GM21619 (cell line): ENCODE results near the gene PRRG1.
"Not testable (repeated sequence)": the region's sequence is repeated elsewhere in the genome, so short reads cannot be mapped to it uniquely, and the experiment has no call there.

ENCODE experiments used
- ATAC-seq: cut with Tn5 transposase; IDR thresholded peaks from one replicate; pipeline ENCODE4 v1.9.1; 2021; ENCODE audit not compliant: unreplicated experiment

Gene PRRG1

DNA sequence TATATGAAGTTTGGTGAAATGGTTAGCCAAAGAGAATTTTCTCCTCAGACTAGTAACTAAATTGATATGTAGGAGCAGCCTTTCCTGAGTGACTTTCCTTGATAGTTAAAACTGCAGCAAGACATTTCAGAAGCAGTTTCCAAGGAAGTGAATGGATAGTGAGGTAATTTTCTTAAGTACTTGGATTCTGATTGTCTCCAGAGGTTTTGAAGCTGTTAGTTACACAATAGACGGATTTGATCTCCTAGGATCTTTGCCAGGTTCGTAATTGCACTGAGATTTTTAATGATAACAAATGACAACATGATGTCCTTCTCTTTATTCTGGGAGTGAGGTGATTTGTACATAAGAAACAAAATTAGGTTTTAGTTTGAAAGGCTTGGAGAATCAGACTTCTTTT is 29.2 kb downstream of the PRRG1 start:
- ATAC-seq, result no peak

DNA sequence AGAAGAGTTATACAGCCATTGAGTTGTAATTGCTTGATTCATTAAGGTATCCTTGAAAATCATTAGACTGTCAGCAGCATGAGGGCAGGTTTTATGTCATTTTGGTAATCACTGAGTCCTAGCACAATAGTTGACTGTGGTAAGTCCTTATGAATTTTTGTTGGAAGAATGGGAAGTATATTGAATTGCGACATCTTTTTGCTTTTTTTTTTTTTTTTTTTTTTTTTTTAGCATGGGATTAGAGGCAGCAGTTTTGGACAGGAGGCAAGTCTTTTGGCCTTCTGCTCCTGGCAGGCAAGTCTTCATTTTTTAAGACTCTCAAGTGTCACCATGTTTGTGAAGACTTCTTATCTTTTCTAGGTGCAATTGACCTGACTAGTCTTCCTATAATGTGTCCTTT is 29.7 kb downstream of the PRRG1 start:
- no peak for ATAC-seq

DNA sequence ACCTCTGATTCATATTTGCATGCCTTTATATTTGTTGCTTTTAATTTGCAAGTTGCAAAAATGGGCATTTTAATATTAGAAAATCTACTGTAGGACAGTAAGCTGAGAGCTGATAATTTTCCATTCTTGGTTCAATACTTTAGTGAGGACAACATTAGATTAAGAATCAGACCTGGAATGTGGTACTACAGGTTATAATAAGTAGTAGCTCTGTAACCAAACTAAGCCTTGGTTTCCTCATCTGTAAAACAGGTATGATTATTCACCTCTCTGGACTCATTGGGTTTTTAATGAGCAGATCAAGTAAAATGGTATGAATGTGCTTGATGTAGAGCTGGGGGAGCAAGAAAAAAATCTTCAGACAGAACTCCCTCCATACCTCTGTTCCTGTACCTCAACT is 31.1 kb downstream of the PRRG1 start:
- no peak for ATAC-seq

DNA sequence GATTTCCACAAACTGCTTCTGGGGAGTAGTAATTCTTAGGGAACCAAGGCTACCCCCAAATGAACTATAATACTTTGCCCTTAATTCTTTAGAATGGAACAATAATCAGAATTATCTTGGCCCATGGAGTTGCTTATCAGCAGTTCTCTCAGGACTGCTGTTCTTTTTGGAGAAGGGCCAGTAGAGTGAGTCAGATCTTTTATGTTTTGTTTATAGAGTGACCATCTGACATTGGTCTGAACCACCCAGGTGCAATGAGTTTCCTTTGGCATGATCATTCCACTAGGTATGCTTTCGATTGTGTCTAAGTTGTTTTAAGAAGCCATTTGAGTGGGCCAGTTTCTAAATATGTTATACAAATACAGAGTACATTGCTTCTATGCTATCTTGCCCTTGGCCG is 31.8 kb downstream of the PRRG1 start:
- ATAC-seq, result no peak

DNA sequence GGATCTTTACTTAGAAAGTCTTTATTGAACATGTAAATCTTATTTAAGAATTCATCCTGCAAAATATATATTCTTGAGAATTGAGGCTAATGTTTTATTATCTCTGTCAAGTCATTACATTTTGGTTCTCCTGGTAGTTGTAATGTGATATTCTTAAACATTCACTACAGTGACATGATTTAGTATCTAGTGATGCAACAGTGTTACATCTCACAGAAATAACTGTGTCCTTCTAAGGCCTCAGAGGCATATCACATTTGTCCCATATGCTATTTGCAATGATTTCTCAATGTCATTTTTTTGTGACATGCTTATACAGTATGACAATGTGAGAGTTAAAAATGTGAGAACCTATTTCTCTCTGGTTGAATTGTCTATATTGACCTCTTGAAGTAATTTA is 34.1 kb downstream of the PRRG1 start:
- no peak for ATAC-seq

DNA sequence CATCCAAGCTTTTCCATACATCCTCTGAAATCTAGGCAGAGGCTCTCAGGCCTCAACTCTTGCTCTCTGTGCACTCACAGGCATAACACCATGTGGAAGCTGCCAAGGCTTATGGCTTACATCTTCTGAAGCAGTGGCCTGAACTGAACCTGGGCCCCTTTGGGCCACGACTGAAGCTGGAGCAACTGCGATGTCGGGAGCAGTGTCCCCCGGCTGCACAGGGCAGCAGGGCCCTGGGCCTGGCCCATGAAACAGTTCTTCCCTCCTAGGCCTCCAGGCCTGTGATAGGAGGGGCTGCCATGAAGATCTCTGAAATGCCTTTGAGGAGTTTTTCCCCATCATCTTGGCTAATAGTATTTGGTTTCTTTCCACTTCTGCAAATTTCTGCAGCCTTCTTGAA is 39.2 kb downstream of the PRRG1 start:
- no peak for ATAC-seq

DNA sequence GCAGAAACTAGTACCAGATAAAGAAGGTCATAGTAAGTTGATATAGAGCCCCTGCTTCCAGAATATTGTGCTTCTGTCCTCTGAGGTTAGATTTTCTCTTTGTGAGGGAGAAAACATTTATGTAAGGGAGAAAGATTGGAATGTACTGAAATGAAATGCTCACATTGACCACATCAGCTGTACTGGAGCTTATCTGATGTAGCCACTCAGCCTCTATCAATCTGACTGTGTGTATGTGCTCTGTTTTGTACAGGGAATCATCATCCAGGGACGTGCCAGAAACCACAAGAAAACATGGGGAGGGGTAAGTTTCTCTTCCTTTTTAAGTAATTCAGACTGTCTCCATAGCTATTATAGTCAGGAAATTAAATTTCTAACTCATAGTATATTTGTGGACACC is 56.8 kb downstream of the PRRG1 start:
- ATAC-seq, result no peak

DNA sequence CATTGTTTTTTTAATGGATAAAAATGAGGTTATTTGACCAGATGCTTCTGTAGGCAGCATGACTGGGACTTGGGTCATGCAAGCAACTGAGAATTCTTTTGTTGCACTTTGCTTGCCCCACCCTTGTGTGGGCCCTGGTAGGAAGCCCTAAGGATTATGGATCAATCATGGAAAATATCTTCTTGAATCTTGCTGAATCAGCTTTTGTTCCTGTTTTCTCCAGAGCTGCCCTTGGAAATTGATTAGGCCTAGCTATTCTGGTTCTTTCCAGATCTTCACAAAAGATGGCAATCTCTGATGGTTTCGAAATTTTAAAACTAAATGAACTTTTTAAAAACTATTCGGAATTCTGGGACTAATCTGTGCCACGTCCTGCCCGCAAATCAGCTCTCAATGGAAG is 58.6 kb downstream of the PRRG1 start:
- no peak for ATAC-seq

DNA sequence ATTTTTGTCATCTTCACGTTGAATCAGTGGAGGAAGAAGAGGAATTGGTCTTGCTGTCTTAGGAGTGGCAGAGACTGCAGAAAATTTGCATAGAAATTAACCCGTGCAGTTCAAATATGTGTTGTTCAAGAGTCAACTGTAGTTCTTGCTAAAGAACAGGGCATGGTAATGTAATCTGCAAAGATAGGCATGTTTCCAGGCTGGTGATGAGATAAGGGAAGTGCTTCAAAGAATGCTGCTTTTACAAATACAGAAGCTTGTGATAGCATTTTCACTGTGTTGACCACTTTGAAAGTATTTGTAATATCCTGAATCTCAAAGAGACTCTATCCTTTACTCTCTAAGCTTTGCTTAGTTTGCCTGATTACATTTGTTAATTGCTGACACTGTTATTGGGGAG is 60.1 kb downstream of the PRRG1 start:
- ATAC-seq, result no peak

DNA sequence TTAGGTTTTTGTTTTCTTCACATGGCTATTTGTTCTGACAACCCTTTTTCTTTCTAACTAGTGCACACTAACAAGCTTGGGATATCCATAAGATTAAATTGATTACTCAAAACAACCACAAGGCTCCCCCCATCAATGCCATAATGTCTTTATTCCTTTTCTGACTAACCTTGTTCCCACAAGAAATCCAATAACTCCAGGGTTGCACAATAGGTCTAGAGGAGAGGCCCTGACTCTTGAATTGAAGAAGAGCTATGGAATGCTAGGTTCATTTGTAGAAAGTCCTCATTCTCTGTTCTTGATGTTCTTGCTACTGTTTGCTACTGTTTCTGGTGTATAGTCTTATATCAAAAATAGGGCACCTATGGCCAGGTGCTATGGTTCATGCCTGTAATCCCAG is 71.0 kb downstream of the PRRG1 start:
- ATAC-seq, result no peak

DNA sequence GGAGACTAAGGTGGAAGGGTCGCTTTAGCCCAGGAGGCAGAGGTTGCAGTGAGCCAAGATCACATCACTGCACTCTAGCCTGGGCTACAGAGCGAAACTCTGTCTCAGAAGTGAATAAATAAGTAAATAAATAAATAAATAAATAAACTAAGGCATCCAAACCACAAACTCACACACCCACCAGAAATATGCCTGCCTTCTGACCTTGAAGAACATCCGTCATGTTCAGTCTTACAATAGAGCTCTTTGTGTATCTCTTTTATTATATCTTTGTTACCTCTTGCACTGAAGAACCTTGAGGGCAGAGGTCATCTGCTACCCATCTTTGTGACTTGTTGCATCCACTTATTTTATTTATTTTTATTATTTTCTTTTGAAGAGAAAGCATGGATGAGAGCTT is 71.6 kb downstream of the PRRG1 start:
- no peak for ATAC-seq

DNA sequence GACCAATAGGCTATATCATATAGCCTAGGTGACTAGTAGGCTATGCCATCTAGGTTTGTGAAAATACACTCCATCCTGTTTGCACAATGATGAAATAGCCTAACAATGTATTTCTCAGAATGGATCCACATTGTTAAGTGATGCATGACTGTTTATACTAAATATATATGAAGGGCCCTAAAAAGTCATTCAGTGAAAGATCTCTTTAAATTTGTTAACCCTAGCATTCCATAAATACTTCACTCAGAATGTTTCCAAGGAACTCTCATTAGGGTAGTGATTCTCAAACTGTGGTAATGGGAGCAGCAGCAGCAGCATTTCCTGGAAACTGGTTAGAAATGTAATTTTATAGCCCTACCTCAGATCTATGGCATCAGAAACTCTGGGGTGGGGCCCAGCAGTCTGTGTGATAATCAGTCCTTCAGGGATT is 74.9 kb downstream of the PRRG1 start:
- no peak for ATAC-seq

DNA sequence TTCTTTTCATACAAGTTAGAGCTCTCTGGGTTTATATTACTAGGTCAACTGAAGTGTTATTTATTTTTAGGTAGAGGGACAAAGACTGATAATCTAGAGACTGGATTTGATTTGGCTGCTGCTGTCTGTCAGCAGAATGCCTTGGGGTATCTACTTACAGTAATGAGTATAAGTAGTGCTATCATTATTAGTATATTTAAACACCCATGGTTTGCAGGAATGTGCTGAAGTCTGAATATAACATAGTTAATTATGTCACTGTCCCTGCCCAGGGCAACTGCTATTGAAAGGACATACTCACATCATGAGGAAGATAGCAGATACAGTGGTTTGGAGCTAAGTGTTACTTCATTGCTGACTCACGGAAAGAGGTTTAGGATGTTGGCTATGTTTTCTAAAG is 76.2 kb downstream of the PRRG1 start:
- no peak for ATAC-seq

DNA sequence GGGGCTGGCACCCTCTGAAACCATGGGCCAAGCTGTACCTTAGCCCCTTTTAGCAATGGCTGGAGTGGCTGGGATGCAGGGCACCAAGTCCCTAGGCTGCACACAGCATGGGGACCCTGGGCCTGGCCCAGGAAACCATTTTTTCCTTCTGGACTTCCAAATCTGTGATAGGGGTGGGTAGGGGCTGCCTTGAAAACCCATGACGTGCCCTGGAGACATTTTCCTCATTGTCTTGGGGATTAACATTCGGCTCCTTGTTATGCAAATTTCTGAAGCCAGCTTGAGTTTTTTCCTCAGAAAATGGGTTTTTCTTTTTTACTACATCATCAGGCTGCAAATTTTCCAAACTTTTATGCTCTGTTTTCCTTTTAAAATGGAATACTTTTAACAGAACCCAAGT is 79.8 kb downstream of the PRRG1 start:
- ATAC-seq, result not testable (repeated sequence)

DNA sequence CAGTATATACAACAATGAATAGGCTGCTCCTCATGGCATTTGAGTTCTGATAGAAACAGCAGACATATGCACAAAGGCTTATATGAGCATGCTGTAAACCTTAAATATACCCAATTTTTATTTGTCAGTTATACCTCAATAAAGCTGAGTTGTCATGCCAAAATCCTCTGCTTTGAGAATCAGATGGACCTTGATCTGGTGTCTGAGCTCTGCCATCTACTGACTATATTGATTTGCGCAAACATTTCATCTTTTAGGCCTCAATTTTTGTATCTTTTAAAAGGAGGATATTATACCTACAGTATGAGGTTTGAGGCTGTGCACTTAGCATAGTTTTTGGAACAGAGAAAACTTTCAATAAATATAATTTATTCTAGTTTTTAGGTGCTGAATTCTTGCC is 85.2 kb downstream of the PRRG1 start:
- no peak for ATAC-seq

DNA sequence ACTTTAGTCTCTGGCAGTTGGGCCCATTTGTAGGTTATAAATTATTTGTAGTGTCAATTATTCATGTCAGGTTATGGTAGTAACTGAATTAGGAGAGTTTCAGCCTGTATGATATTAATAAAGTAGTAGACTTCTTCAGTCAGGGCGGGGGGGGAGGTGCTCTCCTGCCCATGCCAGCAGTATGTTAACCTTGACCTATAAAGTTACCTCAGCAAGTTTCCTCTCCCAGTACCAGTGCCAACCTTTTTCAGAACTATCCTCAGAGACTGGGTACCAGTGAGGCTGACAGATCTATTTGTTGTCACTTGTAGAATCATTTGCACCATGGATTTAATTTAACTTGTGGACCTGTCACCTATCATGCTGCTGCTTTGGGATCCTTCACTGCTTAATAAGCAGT is 88.0 kb downstream of the PRRG1 start:
- no peak for ATAC-seq

DNA sequence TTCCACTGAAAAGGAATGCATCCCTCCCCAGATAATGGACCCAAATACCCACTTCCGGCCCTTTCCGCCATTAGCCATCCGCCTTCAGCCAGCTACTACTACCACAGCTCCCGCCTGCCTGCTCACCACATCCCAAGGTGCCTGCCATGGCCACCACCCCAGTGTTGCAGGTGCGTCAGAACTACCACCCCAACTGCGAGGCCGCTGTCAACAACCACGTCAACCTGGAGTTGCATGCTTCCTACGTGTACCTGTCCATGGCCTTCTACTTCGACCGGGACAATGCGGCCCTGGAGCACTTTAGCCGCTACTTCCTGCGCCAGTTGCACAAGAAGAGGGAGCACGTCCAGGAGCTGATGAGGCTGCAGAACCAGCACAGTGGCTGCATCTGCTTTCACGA is 92.2 kb downstream of the PRRG1 start:
- ATAC-seq, result no peak

DNA sequence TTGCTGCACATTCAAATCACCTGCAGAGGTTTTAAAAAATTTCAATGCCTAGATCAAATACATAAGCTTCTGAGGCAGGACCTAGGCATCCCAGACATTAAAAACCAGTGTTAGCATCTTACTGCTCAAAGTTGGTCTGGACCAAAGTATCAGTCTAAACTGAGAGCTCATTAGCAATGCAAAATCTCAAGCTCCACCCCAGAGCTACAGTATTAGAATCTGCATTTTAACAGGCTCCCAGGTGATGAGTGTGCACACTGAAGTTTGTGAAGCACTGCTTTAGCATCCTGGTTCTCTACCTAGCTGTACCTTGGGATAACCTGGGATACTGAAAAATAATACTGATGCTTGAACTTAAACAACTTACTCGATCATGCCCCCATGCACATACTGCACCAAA is 96.0 kb downstream of the PRRG1 start:
- no peak for ATAC-seq

DNA sequence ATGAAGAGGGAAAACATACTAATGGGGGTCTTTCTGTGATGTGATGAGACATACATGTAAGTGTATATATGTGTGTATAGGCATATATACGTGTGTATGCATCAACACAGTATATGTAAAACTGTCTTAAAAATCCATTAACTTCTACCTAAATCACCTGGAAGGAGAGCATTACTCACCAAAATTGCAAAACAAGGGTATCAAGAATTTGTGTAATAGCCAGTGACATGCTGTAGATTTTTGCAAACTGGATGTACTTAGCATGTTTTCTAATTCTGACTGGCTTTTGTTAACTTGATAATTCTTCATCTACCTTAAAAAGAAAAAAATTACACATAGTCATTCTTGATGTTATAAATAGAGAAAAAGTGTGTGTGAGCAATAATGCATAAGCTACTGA is 104.7 kb downstream of the PRRG1 start:
- ATAC-seq, result no peak

DNA sequence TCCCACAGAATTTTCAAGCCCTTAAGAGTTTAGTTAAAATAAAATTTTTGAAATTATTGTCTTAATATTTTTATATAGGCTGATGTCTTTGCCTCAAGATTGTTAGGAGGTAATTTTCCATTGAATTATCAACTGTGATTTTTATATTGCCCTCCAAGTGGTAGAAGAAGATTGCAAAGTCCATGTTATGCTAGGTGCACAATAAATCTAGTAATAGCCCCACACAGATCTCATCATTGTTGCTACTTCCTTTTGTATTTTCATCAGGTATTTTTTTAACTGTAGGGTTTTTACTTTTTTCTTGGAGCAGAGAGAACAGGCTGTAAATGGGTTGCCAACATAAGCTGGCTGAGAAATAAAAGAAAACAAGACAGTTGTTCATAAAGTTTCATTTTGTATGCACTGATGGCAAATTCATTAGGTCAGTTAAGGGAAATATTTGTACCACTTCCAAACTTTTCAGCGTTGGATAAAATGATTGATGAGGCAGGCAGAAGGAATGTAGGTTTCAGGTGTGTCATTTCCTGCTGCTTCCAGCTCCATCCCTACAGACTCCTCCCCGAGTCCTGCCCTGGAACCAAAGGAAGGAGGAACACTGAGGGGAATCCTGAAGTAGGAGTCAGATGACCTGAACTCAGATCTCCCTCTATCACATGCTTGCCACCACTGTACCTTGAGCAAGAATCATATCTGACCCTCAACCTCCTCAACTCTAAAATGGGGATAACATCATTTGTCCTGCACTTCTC is 105.5 kb downstream of the PRRG1 start:
- no peak for ATAC-seq

DNA sequence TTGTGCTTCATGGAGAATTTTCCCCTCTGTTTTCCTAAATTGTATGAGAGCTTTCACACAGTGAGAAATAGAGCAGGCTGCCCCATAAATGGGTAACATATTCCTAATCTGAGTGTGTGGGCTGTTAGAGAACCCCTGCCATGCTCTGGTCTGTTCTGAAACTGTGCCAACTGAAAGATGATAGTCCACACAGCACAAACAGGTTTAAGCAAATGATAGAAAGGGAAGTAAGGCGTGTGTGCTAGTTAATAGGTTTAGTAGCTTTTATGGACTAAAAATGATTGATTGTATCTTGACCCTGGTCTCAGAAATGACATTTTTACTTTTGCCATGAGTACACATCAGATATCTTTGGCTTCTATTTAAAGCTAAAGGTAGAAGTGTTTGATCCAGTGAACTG is 106.2 kb downstream of the PRRG1 start:
- ATAC-seq, result no peak

DNA sequence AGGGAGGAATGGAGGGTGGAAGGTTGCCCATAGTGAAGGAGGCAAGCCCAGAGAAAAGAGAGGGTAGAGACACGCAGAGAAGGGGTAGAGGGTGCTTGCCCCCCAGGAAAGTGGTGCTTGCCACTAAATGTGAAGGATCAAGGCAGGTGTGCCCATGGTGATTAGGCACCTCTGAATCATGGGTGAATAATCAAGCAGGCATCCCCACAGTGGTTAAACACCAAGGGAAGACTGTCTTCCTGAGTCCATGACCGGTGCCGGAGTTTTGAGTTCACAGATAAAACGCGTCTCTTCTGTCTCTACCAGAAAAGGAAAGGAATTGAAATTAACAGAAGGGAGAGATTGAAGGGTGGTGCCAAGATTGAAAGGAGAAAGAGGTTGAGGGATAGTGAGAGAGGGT is 111.1 kb downstream of the PRRG1 start:
- ATAC-seq, result not testable (repeated sequence)

DNA sequence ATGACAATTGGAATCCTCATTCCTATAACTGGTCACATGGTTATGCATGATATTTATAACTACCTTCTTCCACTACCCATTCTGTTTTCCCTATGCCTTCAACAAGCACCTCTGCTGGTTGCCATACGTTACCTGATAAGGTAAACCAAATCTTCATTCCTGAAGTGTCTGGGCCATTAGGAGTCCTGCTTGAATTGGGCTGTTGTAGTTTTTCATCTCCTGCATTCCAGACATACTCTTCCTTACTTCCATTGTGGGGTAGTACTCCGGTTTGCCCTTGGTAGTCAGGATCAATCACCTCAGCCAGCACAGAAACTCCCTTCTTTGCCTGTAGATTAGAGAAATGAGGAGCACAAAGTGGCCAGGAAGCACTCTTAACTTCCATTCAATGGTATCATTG is 113.2 kb downstream of the PRRG1 start:
- no peak for ATAC-seq
